Measurements from ENCODE around the gene CFAP43. TPM values are rescaled to one million over a fixed set of nuclear protein-coding genes. Genes with fewer than 3 reads are reported as not detected.

Gene CFAP43
- total RNA-seq, 1 donor from 2014 or later, result not detected

DNA sequence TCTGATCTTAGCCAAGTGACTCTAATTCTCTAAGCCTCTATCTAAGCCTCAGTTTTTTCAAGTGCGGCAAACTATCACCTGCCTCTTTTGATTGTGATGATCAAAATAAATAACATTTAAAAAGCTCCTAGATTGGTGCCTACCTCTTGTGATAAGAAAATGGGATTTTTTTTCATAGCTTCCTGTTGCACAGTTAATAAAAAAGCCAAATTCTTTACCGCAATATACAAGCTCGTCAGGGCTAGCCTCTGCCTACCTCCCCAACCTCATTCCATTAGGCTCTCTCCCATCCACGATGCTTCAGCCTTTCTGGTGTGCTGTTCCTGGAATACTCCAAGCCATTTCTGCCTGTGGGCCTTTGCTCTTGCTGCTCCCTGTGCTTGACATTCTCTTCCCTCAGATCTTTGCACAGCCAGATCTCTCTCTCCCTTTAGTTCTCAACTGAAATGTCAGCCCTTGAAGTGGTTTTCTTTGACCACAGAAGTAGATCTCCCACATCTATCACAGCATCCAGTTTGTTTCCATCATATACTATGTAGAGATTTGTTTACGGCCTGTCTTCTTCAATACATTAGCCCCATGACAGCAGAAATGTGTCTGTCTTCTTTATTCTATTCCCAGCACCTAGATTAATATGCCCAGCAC lies 61.4 kb downstream of the CFAP43 start:
- ATAC-seq (ENCODE audit: poor library complexity) (no peak), DNase-seq (no peak)
- intact Hi-C loops (cut with DNase I), result no loop called here

DNA sequence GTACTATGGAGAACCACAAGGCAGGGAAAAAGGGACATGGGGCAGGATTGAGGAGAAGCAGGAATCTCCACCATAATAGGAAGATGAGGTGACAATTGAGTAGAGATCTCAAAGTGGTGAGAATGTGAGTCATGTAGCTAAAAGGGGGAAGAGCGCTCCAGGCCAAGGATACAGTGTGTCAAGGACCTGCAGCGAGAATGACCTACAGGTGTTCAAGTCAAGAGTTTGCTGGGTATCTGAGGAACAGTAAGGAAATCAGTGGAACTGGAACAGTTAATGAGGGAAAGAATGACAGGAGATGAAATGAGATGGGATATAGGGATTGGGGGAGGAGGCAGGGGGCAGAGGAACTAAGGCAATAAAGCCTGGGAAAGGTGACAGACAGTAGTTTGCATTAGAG lies 76.6 kb downstream of the CFAP43 start:
- intact Hi-C loops (cut with DNase I), result no loop called here
- no peak for ATAC-seq (ENCODE audit: poor library complexity)
- no peak for DNase-seq

DNA sequence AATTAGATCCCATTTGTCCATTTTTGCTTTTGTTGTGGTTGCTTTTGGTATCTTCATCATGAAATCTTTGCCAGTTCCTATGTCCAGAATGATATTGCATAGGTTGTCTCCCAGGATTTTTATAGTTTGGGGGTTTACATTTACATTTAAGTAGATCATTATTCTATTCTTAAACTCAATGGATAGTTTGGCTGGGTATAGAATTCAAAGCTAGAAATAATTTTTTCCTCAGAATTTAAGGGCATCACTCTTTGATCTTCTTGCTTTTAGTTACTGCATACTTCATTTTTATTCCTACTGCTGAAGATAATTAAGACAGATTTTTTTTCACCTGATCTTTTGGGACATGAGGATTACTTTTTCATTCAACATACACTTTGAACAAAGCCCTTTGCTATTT lies 80.4 kb downstream of the CFAP43 start:
- no peak for DNase-seq
- intact Hi-C loops (cut with DNase I), result no loop called here
- no peak for ATAC-seq (ENCODE audit: poor library complexity)

DNA sequence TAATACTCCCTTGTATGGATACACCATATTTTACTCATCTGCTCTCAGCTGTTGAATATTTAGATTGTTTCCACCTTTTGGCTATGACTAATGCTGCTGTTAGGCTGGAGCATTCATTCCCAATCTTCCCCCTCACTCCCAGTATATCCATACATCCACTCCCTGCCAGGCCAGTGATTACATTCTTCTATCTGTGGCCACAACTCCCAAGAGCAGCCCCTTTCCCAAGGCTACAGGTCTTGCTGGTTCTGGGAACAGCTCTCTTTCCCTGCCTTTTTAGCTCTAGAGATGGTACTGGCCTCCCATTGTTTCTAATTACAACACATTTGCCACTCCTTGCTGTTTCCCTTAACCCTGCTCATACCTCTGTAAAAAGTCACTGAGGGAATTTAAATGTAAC lies 82.0 kb downstream of the CFAP43 start:
- ATAC-seq (ENCODE audit: poor library complexity) (no peak), DNase-seq (no peak)
- intact Hi-C loops (cut with DNase I), result no loop called here

DNA sequence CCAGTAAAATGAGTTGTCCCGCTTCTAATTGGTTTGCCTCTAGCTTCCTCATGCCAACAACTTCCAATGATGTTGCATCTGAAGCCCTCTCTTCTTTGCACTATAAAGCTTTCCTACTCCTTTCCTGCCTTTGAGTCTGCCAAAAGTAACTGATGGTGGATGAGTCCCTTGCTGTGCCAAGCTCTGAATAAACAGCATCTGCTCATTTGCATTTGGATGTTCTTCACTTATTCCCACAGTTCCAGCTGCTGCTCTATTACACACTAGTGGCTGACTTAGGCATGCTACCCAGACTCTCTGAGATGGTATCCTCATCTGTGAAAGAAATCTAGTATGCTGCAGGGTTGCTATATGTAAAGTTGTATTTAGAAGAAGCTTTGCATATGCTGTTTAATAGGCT lies 85.3 kb downstream of the CFAP43 start:
- DNase-seq (no peak), ATAC-seq (ENCODE audit: poor library complexity) (no peak)
- intact Hi-C loops (cut with DNase I), result no loop called here

DNA sequence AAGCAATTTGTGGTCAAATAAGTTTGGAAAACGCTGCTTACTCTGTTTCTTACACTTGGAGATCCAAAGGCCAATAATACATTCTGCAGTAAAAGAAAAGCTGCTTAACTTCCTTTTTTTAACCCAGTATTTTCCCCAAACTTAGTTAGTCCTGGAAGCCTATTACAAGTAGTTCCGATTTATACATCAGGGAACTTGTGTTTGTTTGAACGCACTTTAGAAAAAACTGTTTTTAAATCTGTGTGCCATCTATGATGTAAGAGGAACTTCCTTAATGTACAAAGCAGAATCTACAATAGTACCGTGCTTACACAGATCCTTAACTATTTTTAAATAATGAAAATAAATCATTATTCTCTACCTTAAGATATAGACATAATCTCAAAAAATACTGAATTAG lies 87.2 kb downstream of the CFAP43 start:
- intact Hi-C loops (cut with DNase I), result no loop called here
- DNase-seq (no peak), ATAC-seq (ENCODE audit: poor library complexity) (no peak)

DNA sequence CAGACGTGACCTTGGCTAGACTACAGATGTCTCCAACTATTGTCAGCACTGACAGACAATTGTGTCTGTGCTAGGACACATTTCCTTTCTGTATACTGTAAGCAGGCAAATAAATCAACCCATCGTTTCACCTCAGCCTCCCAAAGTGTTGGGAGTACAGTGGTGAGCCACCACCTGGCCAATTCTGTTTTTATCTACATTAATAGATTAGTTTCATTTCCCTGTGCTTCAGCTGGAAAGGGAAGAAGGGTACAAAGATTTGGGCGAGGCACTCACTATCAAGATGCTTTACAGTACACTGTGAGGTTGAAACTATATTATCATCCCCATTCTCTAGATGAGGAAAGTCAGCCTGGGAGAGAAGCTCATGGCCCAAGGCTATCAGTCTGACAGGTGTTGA lies 88.3 kb downstream of the CFAP43 start:
- ATAC-seq (ENCODE audit: poor library complexity), result no peak
- intact Hi-C loops (cut with DNase I), result no loop called here
- DNase-seq, result no peak

DNA sequence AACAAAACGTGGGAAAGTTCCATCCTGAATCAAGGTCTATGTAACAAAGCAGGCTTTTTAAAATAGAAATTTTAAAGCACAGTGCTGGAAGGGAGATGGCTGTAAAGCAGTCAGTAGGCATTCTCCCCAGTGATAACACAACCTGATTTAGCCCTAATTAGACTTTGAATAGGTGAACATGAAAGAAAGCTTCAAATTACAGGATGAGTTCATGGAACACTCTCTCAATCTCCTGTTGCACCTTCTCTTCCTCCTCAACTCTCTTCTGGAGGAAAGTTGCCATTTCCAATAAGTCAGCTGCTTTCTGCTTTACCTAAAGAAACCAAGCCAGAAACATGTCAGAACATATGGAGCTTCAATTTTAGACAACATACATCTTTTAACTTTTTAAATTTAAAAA lies 90.1 kb downstream of the CFAP43 start:
- no peak for DNase-seq
- intact Hi-C loops (cut with DNase I), result no loop called here
- no peak for ATAC-seq (ENCODE audit: poor library complexity)

DNA sequence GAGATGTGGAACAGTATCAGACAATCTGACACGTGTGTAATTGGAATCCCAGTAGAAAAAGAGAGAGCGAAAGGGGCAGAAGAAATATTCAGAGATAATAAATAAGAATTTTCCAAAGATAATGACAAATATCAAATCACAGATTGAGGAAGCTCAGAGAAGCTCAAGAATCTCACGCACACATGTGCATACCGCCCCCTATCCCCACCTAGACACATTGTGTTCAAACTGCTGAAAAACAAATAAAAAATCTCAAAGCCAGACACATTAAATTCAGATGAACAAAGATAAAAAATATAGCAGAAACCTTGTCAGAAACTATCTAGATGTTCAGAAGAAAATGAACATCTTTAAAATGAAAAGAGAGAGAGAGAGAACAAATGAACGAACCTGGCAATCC lies 92.9 kb downstream of the CFAP43 start:
- intact Hi-C loops (cut with DNase I), result no loop called here
- ATAC-seq (ENCODE audit: poor library complexity) (no peak), DNase-seq (no peak)

DNA sequence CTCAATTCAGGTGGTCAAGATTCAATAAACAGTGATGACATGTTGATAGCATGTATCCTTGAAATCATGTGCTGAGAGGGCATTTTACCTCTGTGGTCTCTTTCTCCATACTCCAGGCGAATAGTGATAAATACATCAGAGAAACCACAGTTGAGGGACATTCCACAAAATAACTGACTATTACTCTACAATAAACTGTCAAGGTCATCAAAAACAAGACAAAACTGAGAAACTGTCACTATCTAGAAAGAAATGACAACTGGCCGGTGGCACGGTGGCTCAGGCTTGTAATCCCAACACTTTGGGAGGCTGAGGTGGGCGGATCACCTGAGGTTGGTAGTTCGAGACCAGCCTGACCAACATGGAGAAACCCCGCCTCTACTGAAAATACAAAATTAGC lies 94.0 kb downstream of the CFAP43 start:
- DNase-seq (no peak), ATAC-seq (ENCODE audit: poor library complexity) (no peak)
- intact Hi-C loops (cut with DNase I), result no loop called here

DNA sequence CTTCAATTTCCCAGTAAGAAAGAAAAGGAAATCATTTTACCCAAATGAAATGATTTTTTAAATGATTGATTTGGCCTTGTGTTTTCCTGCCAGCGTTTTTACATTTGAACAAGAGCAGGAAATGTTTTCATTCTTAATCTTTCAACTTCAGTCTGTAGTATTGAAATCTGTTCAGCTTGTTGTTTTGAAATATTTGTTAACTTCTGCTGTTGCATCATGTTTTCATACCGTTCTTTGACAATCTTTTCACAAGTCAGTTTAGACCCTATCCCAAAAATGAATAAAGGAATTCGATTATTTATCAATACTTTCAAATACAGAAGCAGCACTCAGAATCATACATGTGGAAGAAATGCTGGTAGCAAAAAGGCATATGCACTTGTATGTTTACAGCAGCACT lies 102.1 kb downstream of the CFAP43 start:
- intact Hi-C loops (cut with DNase I), result no loop called here
- DNase-seq (no peak), ATAC-seq (ENCODE audit: poor library complexity) (no peak)

DNA sequence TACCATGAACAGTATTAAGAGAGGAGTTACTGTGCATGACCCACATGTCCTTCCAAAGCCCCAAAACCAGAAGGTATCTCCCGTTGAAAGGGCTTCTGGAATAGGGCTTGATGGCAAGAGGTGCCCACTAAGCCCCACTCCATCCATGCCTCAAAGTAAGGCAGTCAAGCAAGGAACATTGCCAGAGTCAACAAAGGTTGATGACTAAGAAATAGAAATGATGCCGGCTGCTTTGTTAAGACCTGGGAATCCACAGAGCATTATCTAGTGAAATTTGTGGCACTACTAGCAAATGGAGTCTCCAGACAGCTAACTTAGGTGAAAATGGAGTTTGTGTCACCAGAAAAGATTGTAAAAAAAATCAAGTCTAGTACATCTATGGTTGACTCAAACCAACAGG lies 104.0 kb downstream of the CFAP43 start:
- intact Hi-C loops (cut with DNase I), result loop anchor here (10.0 kb wide), 2 partner anchors 163 to 243 kb away; partner anchors contain the start of gene SLK
- ATAC-seq (ENCODE audit: poor library complexity), result no peak
- no peak for DNase-seq

DNA sequence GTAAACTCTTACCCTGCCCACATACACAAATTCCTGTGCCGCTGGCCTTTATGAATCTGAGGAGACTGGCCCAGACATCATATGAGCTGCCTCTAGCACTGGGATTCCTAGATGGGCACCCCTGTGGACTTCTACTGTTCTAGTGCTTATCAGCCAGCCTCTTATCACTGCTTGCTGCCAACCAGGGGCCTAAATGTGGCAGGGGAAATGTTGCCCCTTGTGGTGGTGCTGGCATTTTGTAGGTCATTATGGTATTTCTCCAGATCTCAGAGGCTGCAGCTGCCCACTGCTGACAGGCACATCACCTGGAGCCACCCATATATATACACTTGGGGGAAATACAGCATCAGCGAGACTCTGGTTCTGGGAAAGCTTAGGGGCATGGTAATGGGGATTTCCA lies 104.8 kb downstream of the CFAP43 start:
- ATAC-seq (ENCODE audit: poor library complexity) (peak; percentile 29), DNase-seq (no peak)
- intact Hi-C loops (cut with DNase I), result loop anchor here (10.0 kb wide), 2 partner anchors 163 to 243 kb away; partner anchors contain the start of gene SLK

DNA sequence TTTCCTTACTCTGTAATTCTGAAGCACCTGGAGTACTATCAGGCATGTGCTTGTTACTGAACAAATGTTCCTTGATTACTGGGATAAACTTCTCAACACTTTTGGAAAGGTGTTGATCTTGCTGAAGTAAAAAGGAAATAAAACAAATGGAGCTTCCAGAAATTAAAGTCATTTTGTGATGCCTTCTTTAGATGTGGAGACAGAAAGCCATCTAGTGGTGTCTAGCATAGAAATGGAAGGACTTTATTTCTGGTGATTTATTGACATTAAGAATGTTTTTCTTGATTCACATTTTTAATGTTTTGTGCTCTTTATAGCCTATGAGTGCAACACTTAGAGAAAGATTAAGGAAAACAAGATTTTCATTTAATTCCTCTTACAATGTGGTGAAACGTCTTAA lies 108.8 kb downstream of the CFAP43 start:
- ATAC-seq (ENCODE audit: poor library complexity) (no peak), DNase-seq (no peak)
- intact Hi-C loops (cut with DNase I), result loop anchor here (10.0 kb wide), 2 partner anchors 159 to 239 kb away; partner anchors contain the start of gene SLK

DNA sequence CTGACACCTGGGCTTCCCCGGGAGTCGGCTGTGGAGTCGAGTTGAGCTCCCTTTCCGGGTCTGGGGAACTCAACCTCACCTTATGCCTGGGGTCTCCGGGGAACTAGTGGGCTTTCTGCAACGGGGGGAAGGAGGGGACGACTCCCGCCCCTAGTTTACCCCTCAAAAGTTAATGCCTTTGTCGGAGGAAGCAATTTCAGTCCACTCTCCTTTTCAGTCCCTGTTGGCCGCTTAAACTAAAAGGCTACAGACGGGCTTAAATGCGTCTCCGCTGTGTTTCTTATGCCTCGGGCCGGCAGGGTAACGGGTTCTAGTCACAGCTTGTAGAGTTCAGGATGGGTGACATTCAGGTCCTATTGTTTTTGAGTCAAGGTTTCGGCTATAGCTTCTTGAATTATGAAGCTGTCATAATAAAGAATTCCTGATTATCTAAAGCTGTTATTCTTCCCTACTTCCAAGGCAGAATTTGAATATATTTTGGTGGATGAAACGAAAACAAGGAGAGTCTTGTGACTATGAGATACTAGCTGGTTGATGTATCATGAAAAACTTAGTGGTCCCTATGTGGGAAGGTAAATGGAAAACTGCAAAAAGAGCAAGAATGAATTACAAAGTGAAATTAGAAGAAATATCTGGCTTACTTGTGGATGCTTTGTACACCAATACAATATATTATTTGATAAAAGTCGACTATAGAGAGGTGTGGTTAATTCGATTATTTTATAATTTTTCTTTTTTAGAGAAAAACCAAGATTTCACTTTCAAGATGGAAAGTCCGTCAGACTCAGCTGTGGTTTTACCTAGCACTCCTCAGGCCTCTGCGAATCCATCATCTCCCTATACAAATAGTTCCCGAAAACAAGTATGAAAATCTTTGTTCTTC lies 109.7 kb downstream of the CFAP43 start:
- ATAC-seq (ENCODE audit: poor library complexity), result peak; percentile 0
- DNase-seq, result no peak
- intact Hi-C loops (cut with DNase I), result loop anchor here (10.0 kb wide), 2 partner anchors 158 to 238 kb away; partner anchors contain the start of gene SLK

DNA sequence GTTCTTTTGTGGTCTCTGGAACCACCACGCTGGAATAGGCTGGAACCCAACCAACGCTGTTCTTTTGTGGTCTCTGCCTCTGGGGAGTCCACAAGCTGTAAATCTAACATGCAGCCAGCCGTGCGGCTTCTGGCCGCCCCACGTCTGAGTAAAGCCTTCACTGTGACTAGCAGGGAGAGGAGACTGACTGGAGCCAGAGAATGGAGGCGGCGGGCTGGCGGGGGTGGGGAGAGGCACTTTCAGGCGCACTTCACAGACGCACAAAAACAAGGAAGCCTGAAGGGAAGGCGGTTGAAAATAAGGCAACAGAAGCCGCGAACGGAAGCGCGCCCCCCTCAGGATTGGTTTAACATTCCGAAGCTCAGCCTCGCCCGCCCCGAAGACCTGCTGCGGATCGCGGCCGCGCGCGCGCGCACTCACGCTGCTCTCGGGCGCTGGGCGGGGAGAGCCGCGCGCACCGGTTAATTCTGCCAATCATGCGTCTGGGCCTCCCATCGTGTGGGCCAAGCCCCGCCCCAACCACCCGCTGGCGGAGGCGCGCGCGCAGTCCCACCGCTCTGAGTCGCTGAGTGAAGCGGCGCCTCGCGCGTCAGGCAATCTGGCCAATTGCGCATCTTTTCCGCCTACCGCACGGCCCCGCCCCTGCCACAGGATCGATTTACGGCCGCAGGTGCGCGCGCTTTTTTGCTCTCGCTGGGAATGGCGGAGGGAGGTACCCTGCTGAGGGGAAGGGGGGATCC lies 110.5 kb downstream of the CFAP43 start, which contains the start of gene SFR1:
SFR1 (plus strand) TSS at position 687 of the 740 bp plus-strand sequence; CDS start at position 700, 13 bp downstream.
- intact Hi-C loops (cut with DNase I), result loop anchor here (10.0 kb wide), 2 partner anchors 157 to 237 kb away; partner anchors contain the start of gene SLK
- ATAC-seq (ENCODE audit: poor library complexity) (peak; percentile 97), DNase-seq (peak; percentile 100)

DNA sequence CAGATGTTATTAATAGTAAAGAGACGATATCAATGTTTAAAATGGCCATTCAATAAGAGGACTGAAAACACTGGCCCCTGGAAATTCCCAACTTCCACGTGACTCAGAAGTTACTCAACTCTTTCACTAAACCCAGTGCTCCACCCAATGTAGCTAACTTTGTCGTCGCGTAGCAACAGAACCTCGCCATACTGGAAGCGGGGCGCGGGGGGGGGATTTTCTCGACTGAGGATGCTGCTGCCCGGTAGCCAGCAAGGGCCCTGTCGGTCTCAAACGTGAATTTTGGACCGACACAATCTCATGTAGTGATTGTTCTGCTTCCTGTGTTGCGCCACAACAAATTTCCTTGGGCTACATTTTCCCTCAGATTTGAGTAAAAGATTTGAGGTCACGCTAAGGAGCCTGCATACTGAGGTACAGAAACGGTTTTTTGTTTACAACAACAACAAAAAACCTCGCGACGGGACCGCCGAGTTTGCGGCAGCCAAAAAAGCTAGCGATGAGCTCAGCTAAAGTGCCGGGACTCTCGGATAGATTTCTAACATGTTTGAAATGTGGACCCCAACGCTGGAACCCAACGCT lies 111.2 kb downstream of the CFAP43 start:
- ATAC-seq (ENCODE audit: poor library complexity), result peak; percentile 82
- DNase-seq, result peak; percentile 93
- intact Hi-C loops (cut with DNase I), result loop anchor here (10.0 kb wide), 2 partner anchors 156 to 236 kb away; partner anchors contain the start of gene SLK

DNA sequence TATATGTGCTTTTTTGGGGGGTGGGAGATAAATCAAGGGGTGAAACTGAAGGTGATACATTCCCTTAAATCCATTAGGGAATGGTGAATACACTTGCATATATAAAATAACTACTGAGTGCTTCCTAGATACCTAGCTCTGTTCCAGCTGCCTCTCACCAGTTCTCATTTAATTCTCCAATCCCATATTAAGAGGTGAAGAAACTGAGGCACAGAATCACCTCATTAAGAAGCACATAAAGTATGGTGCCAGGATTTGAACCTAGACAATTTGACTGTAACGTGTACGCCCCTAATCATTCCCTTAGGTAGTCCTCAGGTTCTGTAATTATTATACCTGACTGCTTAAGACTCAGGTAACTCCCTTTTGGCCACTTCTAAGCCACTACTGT lies 111.7 kb downstream of the CFAP43 start:
- no peak for ATAC-seq (ENCODE audit: poor library complexity)
- intact Hi-C loops (cut with DNase I), result loop anchor here (10.0 kb wide), 2 partner anchors 156 to 236 kb away; partner anchors contain the start of gene SLK
- no peak for DNase-seq

DNA sequence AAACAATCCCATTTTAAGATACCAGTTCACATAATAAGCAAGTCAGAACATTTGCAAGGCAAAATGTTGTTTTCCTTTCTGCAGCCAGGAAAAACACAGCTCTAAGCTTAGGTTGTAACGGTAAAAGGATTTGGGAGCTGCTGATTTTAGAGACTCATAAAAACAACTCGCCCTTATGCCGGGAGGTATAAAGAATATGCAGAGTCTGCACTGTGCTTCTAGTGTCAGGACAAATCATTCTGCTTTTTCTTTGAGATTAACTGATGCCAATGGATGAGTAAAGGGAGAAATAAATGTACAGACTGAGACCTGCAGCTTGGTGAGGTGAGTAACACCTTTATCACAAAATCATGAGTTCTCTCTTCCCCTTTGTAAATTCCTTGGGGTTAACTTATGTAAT lies 112.2 kb downstream of the CFAP43 start:
- ATAC-seq (ENCODE audit: poor library complexity), result no peak
- intact Hi-C loops (cut with DNase I), result loop anchor here (10.0 kb wide), 2 partner anchors 155 to 235 kb away; partner anchors contain the start of gene SLK
- DNase-seq, result no peak
